Chondrocyte (in vitro differentiated cells): ENCODE measurements around the gene RERE. TPM values are rescaled to one million over a fixed set of nuclear protein-coding genes. Genes with fewer than 3 reads are reported as not detected.

Source experiments
- DNase-seq: peaks from one replicate; pipeline ENCODE4 v3.0.0; 2021; ENCODE audit warnings: mixed read lengths, low spot score
- H3K27ac Mint-ChIP-seq: one replicate; pipeline ENCODE4 v1.8.0; 2021; ENCODE audit warnings: mild to moderate bottlenecking, moderate library complexity, mixed read lengths; ENCODE audit not compliant: unreplicated experiment
- H3K27me3 Mint-ChIP-seq: 2 replicates; pipeline ENCODE4 v1.8.0; 2021; ENCODE audit warnings: low read depth, mixed read lengths
- H3K36me3 Mint-ChIP-seq: 2 replicates; pipeline ENCODE4 v1.8.0; 2021; ENCODE audit warnings: low read depth, mixed read lengths
- H3K4me1 Mint-ChIP-seq: 2 replicates; pipeline ENCODE4 v1.8.0; 2021; ENCODE audit warnings: low read depth, mild to moderate bottlenecking, mixed read lengths
- H3K4me3 Mint-ChIP-seq: one replicate; pipeline ENCODE4 v1.8.0; 2021; ENCODE audit warnings: mild to moderate bottlenecking, moderate library complexity, mixed read lengths; ENCODE audit not compliant: unreplicated experiment
- H3K9me3 Mint-ChIP-seq: 2 replicates; pipeline ENCODE4 v1.8.0; 2021; ENCODE audit warnings: low read depth, mixed read lengths
- total RNA-seq: library from RNA; stranded (reverse); gene quantifications from 3 replicates; pipeline ENCODE4 v1.2.1, GENCODE V29; 2021
- TF ChIP-seq, protein P1 (sequence below): fragments of 200-600 bp; sonication (generic); IDR thresholded peaks from 2 replicates; pipeline ENCODE4 v1.5.0; 2021; ENCODE audit warnings: antibody characterized with exemption, mild to moderate bottlenecking, moderate library complexity

The RERE gene
- total RNA-seq, 1 donor from 2014 or later, result 64.9 TPM

DNA sequence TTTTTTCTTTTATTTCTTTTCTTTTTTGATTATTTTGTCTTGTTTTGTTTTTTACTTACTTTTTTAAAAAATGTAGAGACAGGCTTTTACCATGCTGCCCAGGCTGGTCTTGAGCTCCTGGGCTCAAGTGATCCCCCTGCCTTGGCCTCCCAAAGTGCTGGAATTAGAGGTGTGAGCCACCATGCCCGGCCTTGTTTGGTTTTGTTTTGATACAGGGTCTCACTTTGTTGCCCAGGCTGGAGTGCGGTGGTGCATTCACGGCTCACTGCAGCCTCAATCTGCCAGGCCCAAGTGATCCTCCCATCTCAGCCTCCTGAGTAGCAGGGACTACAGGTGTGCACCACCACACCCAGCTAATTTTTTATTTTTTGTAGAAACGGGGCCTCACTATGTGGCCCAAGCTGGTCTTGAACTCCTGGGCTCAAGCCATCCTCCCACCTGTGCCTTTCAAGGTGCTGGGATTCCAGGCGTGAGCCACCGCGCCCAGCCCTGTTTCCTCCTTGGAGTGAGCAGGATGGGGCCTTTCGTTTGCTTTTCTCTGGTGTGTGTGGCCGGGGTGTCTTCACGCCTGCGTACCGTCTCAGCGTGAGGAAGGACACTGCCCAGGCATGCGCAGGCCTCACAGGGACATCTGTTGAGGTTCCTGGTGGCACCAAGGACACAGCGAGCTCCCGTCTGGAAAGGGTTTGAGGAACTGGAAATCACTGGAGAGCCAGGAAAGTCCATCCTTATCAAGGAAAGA lies 484.0 kb downstream of the RERE start:
- Mint-ChIP-seq H3K4me1 (peaks cover 8% of the 10 kb centered on the region), H3K9me3 (peaks cover 2% of the 10 kb centered on the region), H3K27me3 (no peaks in the 10 kb centered on the region), H3K4me3 (no peak overlapping the region), H3K36me3 (peaks cover 17% of the 10 kb centered on the region), H3K27ac (no peak overlapping the region)
- TF ChIP-seq, protein P1, sequence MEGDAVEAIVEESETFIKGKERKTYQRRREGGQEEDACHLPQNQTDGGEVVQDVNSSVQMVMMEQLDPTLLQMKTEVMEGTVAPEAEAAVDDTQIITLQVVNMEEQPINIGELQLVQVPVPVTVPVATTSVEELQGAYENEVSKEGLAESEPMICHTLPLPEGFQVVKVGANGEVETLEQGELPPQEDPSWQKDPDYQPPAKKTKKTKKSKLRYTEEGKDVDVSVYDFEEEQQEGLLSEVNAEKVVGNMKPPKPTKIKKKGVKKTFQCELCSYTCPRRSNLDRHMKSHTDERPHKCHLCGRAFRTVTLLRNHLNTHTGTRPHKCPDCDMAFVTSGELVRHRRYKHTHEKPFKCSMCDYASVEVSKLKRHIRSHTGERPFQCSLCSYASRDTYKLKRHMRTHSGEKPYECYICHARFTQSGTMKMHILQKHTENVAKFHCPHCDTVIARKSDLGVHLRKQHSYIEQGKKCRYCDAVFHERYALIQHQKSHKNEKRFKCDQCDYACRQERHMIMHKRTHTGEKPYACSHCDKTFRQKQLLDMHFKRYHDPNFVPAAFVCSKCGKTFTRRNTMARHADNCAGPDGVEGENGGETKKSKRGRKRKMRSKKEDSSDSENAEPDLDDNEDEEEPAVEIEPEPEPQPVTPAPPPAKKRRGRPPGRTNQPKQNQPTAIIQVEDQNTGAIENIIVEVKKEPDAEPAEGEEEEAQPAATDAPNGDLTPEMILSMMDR, result no peak
- no peak for DNase-seq

DNA sequence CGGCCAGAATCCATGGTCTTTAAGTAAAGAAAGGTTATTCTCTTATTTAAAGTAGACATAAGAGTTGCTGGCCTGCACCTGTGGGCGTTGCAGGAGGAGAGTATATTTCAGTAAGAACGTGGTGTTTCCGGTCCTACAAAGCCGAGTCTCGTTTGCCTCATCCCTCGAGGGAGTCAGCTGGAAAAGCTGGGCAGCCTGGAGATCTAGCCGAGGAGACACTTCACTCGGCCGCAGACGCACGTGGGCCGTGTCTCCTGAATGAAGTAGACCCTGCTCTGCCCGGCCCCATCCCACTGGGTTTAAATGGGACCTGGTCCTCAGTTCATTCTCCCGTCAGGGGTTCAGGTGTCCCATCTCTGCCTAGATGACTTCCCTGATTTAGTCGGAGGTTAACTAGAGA lies 484.6 kb downstream of the RERE start:
- H3K4me1 Mint-ChIP-seq, result peaks cover 8% of the 10 kb centered on the region

DNA sequence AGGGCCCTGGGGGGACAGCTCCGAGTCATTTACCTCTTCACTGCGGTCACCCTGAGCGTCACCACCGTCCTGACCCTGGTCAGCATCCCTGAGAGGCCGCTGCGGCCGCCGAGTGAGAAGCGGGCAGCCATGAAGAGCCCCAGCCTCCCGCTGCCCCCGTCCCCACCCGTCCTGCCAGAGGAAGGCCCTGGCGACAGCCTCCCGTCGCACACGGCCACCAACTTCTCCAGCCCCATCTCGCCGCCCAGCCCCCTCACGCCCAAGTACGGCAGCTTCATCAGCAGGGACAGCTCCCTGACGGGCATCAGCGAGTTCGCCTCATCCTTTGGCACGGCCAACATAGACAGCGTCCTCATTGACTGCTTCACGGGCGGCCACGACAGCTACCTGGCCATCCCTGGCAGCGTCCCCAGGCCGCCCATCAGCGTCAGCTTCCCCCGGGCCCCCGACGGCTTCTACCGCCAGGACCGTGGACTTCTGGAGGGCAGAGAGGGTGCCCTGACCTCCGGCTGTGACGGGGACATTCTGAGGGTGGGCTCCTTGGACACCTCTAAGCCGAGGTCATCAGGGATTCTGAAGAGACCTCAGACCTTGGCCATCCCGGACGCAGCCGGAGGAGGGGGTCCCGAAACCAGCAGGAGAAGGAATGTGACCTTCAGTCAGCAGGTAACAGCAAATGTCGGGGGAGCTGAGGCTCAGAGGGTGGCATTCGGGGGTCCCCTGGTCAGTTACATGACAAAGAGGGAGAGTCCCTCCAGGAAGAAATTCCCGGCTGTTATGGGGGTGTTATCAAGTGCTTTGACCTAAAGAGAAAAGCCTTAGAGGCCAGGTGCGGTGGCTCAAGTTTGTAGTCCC lies 486.9 kb downstream of the RERE start:
- TF ChIP-seq, protein P1, result no peak
- no peak for DNase-seq
- H3K27me3 Mint-ChIP-seq, result no peaks in the 10 kb centered on the region

More for the DNA sequence above, 484.6 kb downstream of the RERE start:
- Mint-ChIP-seq H3K27ac (no peak overlapping the region), H3K27me3 (no peaks in the 10 kb centered on the region), H3K36me3 (peaks cover 17% of the 10 kb centered on the region), H3K4me3 (no peak overlapping the region), H3K9me3 (peaks cover 2% of the 10 kb centered on the region)
- DNase-seq, result no peak
- TF ChIP-seq, protein P1, result no peak

DNA sequence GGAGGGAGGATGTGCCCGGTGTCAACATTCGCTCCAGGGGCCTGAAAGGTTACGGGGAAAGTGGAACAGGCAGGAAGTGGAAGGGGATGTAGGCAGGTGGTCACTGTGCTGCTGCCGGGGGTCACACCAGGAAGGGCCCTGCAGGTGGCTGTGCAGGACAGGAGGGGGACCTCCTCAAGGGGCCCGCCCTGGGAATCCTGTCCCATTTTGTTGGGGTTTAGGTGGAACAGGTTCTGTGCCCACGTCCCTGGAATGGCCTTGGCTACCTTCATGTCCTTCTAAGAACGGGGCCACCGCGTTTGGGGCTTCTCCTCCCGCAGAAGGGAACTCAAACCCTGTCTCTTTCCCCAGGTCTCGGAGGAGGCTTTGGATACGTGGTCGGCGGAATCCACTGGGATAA lies 487.6 kb downstream of the RERE start:
- Mint-ChIP-seq H3K27ac (no peak overlapping the region), H3K27me3 (no peaks in the 10 kb centered on the region), H3K36me3 (peaks cover 19% of the 10 kb centered on the region), H3K9me3 (no peaks in the 10 kb centered on the region), H3K4me3 (no peak overlapping the region), H3K4me1 (peaks cover 8% of the 10 kb centered on the region)
- no peak for DNase-seq
- TF ChIP-seq, protein P1, result no peak

More for the DNA sequence above, 486.9 kb downstream of the RERE start:
- no peak overlapping the region for H3K4me3 Mint-ChIP-seq
- H3K9me3 Mint-ChIP-seq, result no peaks in the 10 kb centered on the region
- peaks cover 19% of the 10 kb centered on the region for H3K36me3 Mint-ChIP-seq
- peaks cover 8% of the 10 kb centered on the region for H3K4me1 Mint-ChIP-seq
- H3K27ac Mint-ChIP-seq, result no peak overlapping the region

DNA sequence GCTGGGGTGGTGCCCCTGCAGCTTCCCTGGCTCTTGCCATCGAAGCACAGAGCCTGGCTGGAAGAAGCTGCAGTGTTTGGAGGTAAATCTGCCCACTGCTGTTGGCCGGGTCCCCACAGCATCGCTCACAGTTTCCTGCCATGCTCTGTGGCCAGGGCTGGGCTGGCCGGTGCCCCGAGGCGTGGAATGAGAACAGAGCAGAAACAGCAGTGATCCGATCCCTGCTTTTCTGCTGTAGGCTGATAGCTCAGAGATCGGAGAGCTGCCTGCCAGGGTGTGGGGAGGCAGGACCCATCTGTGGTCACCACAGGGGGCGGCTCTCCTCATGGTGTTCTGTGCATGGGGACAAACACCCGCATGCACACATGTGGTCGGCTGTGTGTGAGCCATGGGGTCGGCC lies 488.0 kb downstream of the RERE start:
- TF ChIP-seq, protein P1, result no peak
- Mint-ChIP-seq H3K4me3 (no peak overlapping the region), H3K27me3 (no peaks in the 10 kb centered on the region), H3K27ac (no peak overlapping the region), H3K36me3 (peaks cover 15% of the 10 kb centered on the region), H3K9me3 (no peaks in the 10 kb centered on the region), H3K4me1 (peaks cover 8% of the 10 kb centered on the region)
- no peak for DNase-seq
